GM19238 (cell line): ENCODE measurements around the gene CFAP20DC.
"Not testable (repeated sequence)": the region's sequence is repeated elsewhere in the genome, so short reads cannot be mapped to it uniquely, and the experiment has no call there.

Experiments used
- DNase-seq: peaks from one replicate; pipeline ENCODE4 v3.0.0; 2011; ENCODE audit warnings: low spot score; ENCODE audit not compliant: insufficient read length

CFAP20DC gene

DNA sequence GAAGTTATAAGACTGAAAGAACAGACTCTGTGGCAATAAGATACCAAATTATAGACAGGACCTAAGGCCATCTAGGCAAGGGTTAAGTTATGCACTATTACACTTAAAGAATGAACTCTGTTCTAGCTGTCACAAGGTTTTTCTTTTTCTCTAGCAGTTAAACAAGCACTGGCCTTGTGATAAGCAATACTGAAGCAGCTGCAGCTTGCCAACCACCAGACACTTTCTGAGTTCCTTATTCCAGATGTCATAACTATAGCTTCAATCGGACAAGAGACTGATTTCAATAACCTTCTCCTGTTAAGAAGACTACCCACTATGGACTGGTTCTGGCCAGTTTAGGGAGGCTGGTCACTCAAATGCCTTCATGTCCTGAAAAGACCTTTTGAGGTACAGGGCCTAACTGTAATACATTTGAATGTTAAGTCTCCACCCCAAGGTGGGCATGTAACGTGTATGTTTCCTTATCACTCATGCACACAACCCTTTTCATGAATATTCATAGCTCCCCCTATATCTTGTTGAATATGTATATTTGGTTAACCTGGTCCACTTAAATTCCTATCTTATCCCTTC is 85.8 kb downstream of the CFAP20DC start:
- DNase-seq: no peak

DNA sequence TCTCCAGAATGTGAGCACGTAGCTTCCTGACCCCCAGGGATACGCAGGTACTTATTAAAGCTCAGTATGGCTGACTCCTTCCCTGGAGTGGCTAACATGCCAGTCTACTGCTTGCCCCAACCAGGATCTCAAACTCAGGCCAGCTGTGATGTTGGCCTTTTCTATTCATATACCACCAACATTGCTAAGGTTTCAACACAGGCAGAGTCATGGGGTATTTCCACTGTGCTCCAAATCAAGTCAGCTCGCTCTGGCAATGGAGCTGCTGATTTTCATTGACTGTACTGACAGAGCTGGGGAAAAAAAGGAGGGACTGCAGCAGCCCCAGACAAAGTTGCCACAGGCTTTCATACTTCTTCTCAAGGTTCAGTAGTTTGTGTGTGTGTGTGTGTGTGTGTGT is 87.0 kb downstream of the CFAP20DC start:
- DNase-seq: no peak

DNA sequence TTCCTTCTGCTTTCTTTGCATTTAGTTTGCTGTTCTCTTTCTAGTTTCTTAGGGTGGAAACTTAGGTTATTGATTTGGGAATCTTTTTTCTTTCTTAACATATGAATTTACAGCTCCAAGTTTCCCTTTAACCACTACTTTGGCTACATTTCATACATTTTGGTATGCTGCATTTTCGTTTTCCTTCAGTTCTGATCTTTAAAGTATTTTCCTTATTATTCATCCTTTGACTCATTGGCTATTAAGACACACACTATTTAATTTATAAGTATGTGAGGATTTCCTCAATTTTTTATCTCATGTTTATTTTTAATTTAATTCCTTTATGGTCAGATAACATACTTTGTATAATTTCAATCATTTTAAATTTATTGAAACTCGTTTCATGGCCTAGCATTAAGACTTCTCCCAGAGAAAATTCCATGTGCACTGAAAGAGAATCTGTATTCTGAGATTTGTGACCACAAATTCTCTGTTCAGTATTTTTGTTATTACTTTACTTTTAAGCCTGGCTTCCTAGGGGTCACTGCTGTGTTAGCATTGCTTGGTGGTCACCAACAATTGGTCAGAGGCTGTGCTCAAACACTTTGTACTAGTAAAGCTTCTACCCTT is 87.7 kb downstream of the CFAP20DC start:
- DNase-seq: no peak

DNA sequence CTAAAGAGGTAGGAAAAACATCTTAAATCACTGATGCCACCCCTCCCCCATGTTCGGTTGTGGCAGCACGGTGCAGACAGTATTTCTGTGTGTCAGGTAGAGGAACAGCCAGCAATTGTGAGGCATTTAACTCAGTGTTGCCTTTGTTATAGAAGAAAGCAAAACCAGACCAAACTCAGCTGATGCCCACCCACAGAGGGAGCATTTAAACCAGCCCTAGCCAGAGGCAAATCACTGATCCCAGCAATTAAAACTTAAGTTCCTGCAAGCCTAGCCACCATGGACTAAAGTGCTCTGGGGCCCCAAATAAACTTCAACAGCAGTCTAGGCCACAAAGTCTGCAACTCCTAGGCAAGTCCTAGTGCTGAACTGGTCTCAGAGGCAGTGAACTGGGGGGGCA is 94.5 kb downstream of the CFAP20DC start:
- DNase-seq: no peak

DNA sequence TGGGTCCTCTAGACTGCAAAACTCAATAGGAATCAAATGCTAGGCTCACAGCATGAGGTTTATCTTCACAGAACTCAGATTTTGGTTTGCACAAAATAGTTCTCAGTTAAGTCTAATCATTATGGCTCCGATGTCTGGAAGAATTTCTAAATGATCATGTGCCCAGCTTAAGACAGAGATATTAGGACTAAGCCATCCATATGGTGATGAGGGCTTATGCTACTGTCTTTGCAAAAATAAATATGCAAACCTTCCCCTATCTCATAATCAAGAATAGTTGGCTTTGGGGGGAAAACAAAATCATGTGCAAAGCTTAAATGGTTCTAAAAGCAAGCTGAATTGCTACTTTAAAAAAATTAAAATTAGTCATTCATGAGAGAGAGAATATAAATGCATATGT is 96.5 kb downstream of the CFAP20DC start:
- no peak for DNase-seq

DNA sequence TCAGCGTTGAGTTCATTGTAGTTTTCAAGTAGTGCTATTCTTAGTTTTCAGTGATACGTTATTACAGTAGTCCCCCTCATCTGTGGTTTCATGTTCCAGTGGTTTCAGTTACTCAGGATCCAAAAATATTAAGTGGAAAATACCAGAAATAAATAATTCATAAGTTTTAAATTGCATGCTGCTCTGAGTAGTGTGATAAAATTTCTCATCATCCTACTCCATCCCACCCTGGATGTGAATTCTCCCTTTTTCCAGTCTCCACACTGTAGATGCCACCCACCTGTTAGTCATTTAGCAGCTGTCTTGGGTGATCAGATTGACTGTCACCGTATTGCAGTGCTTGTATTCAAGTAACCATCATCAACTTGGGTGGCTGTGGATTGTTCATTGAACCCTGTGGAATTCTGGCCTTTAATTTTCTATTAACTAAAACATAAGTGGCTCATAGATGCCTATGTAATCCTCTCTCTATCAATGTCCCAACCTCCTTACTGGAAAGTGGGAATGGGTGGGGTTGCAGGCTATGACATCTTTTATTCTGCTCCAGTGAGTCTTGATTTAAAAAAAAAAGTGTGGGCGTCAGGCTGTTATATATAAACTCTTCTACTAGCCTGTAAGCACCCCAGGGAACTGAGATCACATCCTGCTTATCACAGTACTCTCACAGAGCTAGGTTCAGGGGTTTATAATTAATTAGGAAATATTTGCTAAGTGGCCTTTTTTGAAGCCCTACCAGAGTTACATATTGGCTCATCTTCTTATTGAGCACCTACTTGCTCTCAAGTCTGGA is 97.5 kb downstream of the CFAP20DC start:
- DNase-seq: no peak

DNA sequence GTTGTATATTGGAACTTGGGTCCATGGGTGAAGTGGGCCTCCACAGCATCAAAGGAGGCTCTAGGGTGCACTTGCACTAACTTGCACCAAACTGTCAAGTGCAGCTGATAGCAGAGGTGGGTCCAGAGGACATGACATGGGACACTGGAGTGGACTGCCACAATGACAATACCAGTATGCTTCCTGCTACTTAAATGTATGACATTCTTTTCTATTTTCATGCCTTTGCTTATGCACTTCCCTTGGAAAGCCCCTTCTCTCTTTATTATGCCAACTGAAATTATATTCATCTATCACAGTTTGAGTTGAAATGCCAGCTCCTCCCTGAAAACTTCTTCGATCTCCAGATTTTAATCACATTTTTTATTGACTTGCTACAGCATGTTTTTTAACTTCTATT is 101.8 kb downstream of the CFAP20DC start:
- no peak for DNase-seq

DNA sequence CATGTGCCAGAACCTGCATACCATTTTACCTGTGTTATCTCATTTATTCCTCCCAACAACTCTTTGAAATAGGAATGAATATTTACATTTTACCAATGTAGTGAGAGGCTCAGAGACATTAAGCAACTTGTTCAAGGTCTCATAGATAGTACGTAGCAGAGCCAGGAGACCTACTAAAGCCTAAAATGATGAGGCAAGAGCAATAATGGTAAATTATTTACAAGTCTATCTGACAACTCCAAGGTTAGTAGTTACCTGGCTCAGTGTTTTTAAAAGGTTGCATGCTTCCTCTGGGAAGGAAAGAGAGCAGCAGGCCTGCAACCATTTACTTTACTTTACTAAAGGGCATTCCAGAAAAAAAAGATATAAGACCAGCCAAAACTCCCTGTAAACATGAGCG is 103.0 kb downstream of the CFAP20DC start:
- no peak for DNase-seq

DNA sequence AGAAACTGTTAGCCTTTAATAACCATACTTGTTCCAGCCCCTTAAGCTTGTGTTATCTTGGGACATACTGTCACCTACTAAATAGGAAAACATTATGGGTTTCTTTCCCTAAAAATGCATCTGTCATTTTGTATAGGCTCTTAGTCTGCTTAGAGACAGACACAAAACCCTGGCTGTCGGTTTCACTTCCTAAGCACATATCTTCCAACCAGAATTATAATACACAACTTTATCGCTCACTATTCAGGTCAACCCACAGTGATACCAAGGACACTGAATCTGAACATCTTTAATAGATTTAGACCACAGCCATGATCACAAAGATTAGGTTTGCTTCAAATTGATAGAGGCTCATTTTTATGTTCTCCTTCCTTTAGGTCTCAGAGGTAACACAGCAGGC is 111.8 kb downstream of the CFAP20DC start:
- DNase-seq: no peak

DNA sequence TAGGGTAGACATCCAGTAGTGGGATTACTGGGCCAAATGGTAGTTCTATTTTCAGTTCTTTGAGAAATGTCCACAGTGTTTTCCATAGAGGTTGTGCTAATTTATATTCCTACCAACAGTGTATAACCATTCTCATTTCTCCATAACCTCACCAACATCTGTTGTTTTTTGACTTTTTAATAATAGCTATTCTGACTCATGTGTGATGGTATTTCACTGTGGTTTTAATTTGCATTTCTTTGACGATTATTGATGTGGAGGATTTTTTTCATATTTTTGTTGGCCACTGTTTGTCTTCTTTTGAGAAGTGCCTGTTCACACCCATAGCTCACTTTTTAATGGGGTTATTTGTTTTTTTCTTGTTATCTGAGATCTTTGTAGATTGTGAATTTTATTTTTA is 125.2 kb downstream of the CFAP20DC start:
- DNase-seq: no peak

DNA sequence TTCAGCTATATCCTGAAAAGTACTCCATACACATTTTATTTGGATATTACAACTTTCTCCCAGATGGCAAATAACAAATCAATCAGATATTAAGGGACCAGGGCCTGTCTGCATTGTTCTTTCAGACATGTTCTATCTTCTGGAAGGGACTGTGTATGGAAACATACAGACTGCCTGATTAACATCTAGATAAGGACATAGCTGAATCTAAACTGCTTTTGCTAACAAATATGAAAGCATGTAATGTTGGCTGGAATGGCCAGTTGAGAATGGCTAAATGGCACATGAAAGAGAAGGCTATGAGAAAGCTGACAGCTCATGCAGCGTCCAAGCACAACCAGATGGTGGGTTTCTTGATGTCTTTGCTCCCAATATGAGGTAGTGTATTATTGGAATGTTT is 149.4 kb downstream of the CFAP20DC start:
- DNase-seq: no peak

DNA sequence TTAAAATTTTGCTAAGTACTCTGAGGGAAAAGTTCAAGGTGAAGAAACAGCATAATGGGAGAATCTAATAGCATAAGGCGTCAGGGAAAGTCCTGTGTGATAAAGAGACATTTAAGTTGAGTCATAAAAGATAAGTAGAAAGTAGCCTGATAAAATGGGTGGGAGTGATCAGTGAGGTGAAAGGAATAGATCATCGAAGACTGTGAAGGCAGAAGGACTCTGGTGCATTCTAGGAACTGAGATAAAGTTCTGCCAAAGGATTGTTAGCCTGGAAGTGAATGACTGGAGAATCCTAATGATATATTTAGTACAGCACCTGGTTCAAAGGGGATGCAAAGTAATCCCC is 149.9 kb downstream of the CFAP20DC start:
- no peak for DNase-seq

DNA sequence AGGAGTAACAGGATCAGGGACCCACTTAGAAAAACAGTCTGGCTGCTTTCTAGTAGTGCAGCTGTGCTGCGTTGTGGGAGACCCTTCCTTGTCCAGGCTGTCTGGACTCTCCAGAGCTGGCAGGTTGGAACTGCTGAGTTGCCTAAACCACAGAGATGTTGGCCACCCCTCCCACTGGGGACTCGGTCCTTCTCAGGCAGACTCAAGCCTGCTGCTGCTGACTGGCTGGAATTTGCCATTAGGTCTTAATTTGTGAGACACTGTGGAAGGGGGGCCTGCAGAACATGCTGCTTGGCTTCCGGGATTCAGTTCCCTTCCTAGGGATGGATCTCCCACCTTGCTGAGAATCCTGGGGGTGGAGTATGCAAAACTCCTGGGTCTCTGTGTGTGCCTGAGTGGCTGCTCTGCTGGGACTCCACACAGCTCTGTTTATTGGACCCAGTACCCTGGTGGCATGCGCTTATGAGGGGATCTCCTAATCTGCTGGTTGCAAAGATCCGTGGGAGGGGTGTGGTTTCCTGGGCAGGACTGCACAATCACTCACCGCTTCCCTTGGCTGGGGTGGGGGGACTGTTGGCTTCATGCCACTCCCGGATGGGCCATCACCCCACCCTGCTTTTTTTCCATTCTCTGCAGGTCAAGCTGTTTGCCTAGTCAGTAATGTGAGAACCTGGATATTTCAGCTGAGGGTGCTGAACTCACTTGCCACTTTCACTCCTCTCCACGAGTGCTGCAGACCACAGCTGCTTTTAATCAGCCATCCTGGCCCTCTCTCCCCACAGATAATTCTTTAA is 150.5 kb downstream of the CFAP20DC start:
- DNase-seq: no peak

DNA sequence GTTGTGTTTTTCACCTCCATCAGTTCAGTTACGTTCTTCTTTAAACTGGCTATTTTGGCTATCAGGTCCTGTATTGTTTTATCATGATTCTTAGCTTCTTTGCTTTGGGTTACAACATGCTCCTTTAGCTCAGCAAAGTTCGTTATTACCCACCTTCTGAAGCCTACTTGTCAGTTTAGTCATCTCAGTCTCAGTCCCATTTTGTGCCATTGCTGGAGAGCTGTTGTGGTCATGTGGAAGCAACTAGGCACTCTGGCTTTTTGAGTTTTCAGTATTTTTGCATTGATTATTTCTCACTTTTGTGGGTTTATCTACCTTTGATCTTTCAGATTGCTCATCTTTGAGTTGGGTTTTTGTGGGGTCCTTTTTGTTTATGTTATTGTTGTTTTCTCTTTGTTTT is 151.3 kb downstream of the CFAP20DC start:
- no peak for DNase-seq

DNA sequence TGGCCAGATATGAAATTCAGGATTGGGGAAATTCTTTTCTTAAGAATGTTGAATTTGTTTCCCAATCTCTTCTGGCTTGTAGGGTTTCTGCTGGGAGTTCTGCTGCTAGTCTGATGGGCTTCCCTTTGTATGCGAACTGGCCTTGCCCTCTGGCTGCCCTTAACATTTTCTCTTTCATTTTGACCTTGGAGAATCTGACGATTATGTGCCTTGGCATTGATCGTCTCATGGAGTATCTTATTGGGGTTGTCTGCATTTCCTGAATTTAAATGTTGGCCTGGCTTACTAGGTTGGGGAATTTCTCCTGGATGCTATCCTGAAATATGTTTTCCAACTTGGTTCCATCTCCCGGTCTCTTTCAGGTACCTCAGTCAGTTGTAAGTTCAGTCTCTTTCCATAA is 152.2 kb downstream of the CFAP20DC start:
- no peak for DNase-seq

DNA sequence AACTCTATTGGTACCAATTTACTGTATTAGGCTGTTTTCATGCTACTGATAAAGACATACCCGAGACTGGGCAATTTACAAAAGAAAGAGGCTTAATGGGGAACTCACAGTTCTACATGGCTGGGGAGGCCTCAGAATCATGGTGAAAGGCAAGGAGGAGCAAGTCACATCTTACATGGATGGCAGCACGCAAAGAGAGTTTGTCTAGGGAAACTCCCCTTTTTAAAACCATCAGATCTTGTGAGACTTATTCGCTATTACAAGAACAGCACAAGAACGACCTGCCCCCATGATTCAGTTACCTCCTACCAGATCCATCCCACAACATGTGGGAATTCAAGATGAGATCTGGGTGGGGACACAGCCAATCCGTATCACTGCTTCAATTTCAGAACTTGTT is 154.1 kb downstream of the CFAP20DC start:
- not testable (repeated sequence) for DNase-seq

DNA sequence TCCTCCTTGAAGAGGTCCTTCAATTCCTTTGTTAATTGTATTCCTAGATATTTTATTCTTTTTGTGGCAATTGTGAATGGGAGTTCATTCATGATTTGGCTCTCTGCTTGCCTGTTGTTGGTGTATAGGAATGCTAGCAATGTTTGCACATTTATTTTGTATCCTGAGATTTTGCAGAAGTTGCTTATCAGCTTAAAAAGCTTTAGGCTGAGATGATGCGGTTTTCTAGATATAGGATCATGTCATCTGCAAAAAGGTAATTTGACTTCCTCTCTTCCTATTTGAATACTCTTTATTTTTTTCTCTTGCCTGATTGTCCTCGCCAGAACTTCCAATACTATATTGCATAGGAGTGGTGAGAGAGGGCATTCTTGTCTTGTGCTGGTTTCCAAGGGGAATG is 157.3 kb downstream of the CFAP20DC start:
- DNase-seq: not testable (repeated sequence)

DNA sequence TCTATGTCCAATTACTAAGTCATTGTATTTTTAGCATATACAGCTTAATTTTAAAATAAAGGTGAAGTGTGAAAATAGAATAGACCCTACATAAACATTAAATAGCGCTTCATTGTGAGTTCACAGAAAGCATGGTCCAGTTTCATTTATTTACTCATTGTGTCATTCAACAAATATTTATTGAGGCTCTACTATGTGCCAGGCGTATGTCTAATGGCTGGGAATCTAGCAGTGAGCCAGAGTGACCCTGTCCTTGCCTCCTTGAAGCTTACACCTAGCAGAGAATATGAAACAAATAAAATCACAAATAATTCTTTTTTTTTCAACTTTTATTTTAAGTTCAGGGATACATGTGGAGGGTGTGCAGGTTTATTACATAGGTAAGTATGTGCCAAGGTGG is 161.7 kb downstream of the CFAP20DC start:
- no peak for DNase-seq

DNA sequence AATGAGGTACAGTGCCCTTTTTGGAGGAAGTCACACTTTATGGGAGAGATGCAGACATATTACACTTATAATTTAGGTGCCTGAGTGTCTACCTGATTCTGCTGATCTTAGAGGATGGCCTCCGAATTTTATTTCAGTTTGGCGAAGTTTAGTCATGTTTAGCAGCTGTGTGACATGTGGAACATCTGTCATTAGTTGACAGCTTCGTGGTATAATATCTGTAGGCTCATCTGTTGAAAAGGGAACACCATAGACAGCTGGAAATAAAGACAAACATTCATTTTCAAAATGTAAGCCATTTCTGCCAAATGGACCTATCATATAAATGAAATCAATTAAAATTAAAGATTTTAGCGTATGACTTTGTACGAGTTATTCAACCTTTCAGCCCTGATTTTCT is 165.4 kb downstream of the CFAP20DC start:
- DNase-seq: no peak

DNA sequence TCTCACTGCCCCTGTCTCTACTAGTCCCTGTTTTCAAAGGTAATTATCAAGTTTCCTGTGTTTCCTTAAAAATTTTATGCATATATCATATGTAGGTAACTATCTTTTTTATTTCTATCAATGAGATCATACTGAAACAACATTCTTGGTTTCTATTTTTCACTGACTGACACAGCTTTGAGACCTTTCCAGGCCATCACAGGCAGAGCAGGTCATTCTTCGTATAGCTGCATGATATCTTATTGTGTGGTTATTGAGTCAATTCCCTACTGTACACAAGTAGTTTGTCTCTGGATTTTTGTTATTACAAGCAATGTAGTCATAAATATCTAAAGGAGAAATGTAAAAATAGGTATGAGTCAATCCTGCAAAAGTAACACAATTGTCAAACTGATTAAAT is 169.6 kb downstream of the CFAP20DC start:
- DNase-seq: no peak

DNA sequence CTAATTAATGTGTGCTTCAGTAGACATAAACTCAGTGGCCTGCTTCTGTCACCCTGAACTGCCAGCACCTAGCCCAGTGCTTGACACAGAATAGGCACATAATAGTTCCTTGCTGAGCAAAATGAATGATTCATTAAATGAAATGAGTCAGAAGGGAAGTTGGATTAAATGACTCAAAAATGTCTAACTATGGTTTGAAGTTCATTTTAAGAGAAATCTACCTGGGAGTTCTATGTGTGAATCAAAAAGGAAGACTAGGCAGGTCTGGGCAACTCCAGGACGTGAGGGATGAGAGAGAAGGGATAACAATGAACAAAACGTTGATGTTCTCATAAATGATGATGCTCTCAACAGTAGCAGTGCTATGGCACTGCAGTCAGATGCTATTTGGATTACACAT is 175.0 kb downstream of the CFAP20DC start:
- no peak for DNase-seq

DNA sequence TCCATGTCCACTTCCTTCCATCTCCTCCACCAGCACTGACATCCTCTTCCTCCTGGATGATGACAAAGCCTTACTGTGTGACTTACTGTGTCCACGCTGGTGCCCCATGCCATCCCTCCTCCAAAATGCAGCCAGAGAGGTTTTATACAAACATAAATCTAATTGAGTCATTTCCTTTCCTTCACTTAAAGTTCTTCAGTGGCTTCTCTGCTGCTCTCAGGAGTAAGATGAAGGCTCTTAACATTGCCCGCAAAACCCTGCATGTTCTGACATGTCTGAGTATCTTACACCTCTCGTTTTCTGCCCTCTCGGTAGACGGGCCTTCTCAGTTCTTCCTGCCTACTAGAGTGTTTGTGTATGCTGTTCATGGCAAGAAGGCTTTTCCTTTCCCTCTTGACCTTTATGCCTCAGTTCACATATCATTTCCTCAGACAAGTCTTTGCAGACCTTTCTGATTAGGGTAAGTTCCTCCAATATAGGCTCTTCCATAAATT is 175.5 kb downstream of the CFAP20DC start:
- DNase-seq: no peak
